Fibroblast of pulmonary artery (primary cell): ENCODE results near the gene ARHGAP15.

Experiments used
- DNase-seq: peaks from one replicate; pipeline ENCODE4 v3.0.0-alpha.2; 2010; ENCODE audit warnings: low read depth
- H3K4me3 ChIP-seq: replicated peaks from 2 replicates; pipeline ENCODE4 v1.5.1; 2011; ENCODE audit warnings: low read depth, mild to moderate bottlenecking, control low read depth, low read length, moderate library complexity
- TF ChIP-seq, protein P1 (sequence below): IDR thresholded peaks from 2 replicates; pipeline ENCODE4 v1.5.1; 2011; ENCODE audit warnings: mild to moderate bottlenecking, control low read depth, low read length, inconsistent platforms; ENCODE audit errors: missing control alignments

ARHGAP15 gene

GRCh38 chr2:143684551-143685320, 555.5 kb downstream of the ARHGAP15 start:
- no peak overlapping the region for H3K4me3 ChIP-seq
- TF ChIP-seq, protein P1, sequence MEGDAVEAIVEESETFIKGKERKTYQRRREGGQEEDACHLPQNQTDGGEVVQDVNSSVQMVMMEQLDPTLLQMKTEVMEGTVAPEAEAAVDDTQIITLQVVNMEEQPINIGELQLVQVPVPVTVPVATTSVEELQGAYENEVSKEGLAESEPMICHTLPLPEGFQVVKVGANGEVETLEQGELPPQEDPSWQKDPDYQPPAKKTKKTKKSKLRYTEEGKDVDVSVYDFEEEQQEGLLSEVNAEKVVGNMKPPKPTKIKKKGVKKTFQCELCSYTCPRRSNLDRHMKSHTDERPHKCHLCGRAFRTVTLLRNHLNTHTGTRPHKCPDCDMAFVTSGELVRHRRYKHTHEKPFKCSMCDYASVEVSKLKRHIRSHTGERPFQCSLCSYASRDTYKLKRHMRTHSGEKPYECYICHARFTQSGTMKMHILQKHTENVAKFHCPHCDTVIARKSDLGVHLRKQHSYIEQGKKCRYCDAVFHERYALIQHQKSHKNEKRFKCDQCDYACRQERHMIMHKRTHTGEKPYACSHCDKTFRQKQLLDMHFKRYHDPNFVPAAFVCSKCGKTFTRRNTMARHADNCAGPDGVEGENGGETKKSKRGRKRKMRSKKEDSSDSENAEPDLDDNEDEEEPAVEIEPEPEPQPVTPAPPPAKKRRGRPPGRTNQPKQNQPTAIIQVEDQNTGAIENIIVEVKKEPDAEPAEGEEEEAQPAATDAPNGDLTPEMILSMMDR: no peak
- DNase-seq: no peak

GRCh38 chr2:143685421-143686078, 556.3 kb downstream of the ARHGAP15 start:
- no peak for DNase-seq
- no peak overlapping the region for H3K4me3 ChIP-seq
- TF ChIP-seq, protein P1: no peak

- TF ChIP-seq, protein P1: peak; percentile 62
- no peak overlapping the region for H3K4me3 ChIP-seq
- DNase-seq: peak; percentile 66
Observed at GRCh38 chr2:143686585-143687164, 557.5 kb downstream of the ARHGAP15 start.

DNA sequence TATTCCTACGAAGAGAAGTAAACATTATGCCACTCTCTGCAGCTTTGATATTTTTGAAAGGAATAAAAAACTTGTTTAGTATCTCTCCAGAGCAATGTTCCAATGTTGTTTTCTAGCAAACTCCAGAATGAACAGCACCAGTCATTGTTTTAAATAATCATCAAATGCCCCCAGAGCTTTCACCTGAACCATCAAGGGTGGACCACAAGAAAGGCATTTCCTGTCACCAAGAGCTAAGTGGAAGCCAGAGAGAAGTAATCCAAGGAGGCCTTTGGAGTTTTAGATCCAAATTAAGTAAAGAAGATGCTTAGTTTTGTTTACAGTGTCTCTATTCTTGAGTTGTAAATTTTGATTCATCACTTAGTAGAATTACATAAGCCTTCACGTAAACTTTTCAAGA, 559.0 kb downstream of the ARHGAP15 start:
- no peak for DNase-seq
- no peak overlapping the region for H3K4me3 ChIP-seq
- TF ChIP-seq, protein P1: no peak

- TF ChIP-seq, protein P1: no peak
- H3K4me3 ChIP-seq: no peak overlapping the region
- no peak for DNase-seq
Observed at GRCh38 chr2:143688815-143689214, 559.6 kb downstream of the ARHGAP15 start.

DNA sequence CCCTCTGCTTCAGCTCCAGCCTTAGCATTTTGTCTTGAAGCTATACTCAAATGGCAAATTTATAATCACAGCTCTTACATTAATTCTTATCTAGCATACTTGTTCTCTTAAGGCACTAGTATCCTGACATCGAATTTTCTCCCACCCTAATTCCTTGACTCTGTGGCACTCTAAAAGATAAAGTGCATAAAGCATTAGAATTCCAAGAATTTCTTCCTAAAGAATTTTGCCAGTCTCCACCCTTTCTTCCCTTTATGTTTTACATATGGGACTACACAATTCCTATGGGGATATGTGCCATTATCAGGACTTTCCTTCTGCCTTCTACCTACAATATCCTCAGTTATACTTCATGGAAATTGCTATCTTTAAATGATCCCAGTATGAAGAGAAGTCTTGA, 560.3 kb downstream of the ARHGAP15 start:
- TF ChIP-seq, protein P1: no peak
- no peak overlapping the region for H3K4me3 ChIP-seq
- no peak for DNase-seq
